HK-2 (cell line): ENCODE results near the gene METRNL.
"Not testable (repeated sequence)": the region's sequence is repeated elsewhere in the genome, so short reads cannot be mapped to it uniquely, and the experiment has no call there.

Experiments used
- DNase-seq: peaks from one replicate; pipeline ENCODE4 v3.0.0-alpha.2; 2018; ENCODE audit not compliant: unreplicated experiment

The METRNL gene

GRCh38 chr17:83138820-83139219, 59.4 kb downstream of the METRNL start:
- no peak for DNase-seq

GRCh38 chr17:83139541-83140248, 60.3 kb downstream of the METRNL start:
- DNase-seq = not testable (repeated sequence)

GRCh38 chr17:83140249-83140566, 60.8 kb downstream of the METRNL start:
- DNase-seq = not testable (repeated sequence)

- DNase-seq = no peak
Measured at GRCh38 chr17:83142619-83143018, 63.2 kb downstream of the METRNL start.

- no peak for DNase-seq
Measured at GRCh38 chr17:83143817-83144231, 64.4 kb downstream of the METRNL start.
